AG04449 (cell line): ENCODE data around the gene DSE.

Experiments used
- CTCF ChIA-PET: fragments of 350-600 bp; formaldehyde crosslinking; extraction: SDS; loops from one replicate; lab custom pipeline; 2021; ENCODE audit warnings: antibody characterized with exemption; lab: Yijun Ruan, JAX
- POLR2A ChIA-PET: fragments of 400-600, 350-600 bp; formaldehyde crosslinking; extraction: SDS; loops from one replicate; lab custom pipeline; 2020; ENCODE audit warnings: antibody characterized with exemption, inconsistent platforms; lab: Yijun Ruan, JAX
- DNase-seq: peaks from one replicate; pipeline ENCODE4 v3.0.0-alpha.2; 2010; ENCODE audit warnings: low read depth, low spot score
- H3K4me3 ChIP-seq: 2 replicates; pipeline ENCODE4 v1.5.1; 2011; ENCODE audit warnings: low read depth, mild to moderate bottlenecking, control low read depth, low read length
- TF ChIP-seq, protein P1 (sequence below): IDR thresholded peaks from one replicate; pipeline ENCODE4 v1.5.1; 2011; ENCODE audit warnings: mild to moderate bottlenecking, moderate library complexity, low read length, control low read depth, inconsistent platforms; ENCODE audit not compliant: insufficient read depth; ENCODE audit errors: missing control alignments

The DSE gene

DNA sequence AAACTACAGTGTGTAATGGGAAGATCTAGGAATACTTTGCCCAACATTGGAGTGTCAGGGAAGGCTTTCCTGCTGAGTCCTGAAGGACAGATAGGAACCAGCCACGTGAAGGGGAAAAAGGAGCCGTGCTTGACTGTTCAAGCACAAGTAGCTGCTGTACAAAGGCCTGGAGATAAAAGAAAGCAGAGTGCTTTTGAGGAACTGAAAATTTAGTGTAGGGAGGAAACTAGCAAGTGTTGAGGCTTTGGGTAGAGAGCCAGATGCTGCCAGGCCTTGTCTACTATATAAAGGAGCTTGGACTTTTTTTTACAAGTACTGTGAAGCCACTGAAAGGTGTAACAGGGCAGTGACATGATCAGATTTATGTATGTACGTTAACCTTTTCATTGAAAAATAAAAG lies 39.0 kb downstream of the DSE start:
- DNase-seq: no peak
- no peak overlapping the region for H3K4me3 ChIP-seq
- TF ChIP-seq, protein P1, sequence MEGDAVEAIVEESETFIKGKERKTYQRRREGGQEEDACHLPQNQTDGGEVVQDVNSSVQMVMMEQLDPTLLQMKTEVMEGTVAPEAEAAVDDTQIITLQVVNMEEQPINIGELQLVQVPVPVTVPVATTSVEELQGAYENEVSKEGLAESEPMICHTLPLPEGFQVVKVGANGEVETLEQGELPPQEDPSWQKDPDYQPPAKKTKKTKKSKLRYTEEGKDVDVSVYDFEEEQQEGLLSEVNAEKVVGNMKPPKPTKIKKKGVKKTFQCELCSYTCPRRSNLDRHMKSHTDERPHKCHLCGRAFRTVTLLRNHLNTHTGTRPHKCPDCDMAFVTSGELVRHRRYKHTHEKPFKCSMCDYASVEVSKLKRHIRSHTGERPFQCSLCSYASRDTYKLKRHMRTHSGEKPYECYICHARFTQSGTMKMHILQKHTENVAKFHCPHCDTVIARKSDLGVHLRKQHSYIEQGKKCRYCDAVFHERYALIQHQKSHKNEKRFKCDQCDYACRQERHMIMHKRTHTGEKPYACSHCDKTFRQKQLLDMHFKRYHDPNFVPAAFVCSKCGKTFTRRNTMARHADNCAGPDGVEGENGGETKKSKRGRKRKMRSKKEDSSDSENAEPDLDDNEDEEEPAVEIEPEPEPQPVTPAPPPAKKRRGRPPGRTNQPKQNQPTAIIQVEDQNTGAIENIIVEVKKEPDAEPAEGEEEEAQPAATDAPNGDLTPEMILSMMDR: no peak
- ChIA-PET POLR2A (no interaction called here), CTCF (interaction anchor here (7.2 kb wide), 1 partner anchor 122 kb away, joined by 49 read pairs; no protein-coding TSS in a partner anchor)

DNA sequence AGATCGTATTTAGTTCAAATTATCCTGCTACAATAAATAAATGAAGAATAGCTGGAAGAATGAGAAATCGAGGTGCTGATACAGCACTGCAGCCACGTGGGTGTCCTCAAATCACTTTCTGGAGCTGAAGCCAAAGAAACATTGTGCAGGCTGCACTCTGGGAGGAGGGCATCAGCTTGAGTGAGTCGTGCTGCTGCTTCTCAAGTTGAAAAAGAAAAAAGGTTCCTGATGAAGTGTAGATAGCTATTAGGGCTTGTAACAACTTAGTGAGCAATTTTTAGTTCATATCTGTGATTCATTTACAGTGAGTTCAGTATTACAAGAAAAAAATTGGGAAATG lies 40.5 kb downstream of the DSE start:
- H3K4me3 ChIP-seq: no peak overlapping the region
- DNase-seq: no peak
- POLR2A ChIA-PET: interaction anchor here (0.6 kb wide), 1 partner anchor 156 kb away, joined by 3 read pairs; no protein-coding TSS in a partner anchor
- TF ChIP-seq, protein P1: no peak
- CTCF ChIA-PET: interaction anchor here (1.1 to 7.2 kb wide), 4 partner anchors 33 to 150 kb away, joined by 4 to 49 read pairs (median 5); no protein-coding TSS in a partner anchor

GRCh38 chr6:116412270-116412669 lies 41.5 kb downstream of the DSE start:
- TF ChIP-seq, protein P1: no peak
- no peak for DNase-seq
- ChIA-PET POLR2A (no interaction called here), CTCF (interaction anchor here (7.2 kb wide), 1 partner anchor 124 kb away, joined by 49 read pairs; no protein-coding TSS in a partner anchor)
- H3K4me3 ChIP-seq: no peak overlapping the region

GRCh38 chr6:116413357-116413756 lies 42.6 kb downstream of the DSE start:
- POLR2A ChIA-PET: no interaction called here

DNA sequence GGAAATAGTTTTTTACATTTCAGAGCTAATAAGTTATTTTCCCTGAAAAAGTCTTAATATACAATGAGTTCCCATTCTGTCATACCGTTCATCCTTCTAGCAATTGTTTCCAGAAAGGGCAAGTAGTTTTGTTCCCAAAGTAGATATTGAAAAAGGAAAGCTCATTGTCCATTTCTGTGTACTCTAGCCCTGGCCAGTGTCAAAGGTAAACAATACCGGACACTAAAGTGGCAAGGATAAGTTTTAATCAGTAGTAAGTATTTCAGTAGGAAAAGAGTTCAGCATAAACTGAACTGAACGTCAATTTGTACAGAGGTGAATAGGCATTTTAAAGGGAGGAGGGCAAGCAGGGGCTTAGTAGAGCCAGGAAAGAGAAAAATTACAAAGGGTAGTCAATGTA lies 46.9 kb downstream of the DSE start:
- H3K4me3 ChIP-seq: no peak overlapping the region
- CTCF ChIA-PET: interaction anchor here (0.8 to 2.1 kb wide), 5 partner anchors 16 to 148 kb away, joined by 3 to 9 read pairs (median 3); no protein-coding TSS in a partner anchor
- TF ChIP-seq, protein P1: no peak
- DNase-seq: no peak
- POLR2A ChIA-PET: no interaction called here

More at GRCh38 chr6:116413357-116413756, 42.6 kb downstream of the DSE start:
- DNase-seq: no peak
- no peak overlapping the region for H3K4me3 ChIP-seq
- TF ChIP-seq, protein P1: no peak
- CTCF ChIA-PET: interaction anchor here (0.8 to 7.2 kb wide), 4 partner anchors 10 to 125 kb away, joined by 3 to 49 read pairs (median 4); no protein-coding TSS in a partner anchor

DNA sequence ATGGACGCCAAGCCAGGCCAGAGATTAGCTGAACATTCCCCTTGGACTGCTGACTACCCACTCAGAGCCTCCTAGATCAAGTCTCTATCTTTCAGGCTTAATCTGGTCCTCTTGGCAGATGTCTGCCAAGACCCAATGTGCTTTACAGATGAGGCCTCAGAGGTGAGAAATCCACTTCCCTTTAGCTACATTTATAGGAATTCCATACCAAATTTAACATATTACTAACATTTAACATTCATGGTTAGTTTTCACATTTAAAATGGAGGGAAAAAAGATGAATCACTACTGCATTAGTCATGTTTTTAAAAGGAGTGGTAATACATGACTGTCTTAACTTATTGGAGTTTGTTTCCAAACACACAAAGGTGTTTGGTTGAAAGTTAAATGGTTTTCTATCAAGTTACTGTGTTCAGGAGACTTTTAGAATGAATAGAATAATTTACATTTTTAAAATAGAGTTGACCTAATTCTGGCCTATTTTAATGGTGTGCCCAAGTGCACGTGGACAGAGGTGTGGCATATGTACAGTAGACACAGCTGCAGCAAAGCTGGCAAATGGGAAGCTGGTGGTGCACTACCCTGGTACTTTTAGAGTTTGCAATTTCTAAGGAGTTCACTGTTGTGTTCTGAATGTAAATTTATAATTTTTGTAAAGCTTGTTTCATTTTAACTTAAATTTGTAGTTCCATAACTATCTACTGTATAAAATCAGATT lies 48.5 kb downstream of the DSE start:
- POLR2A ChIA-PET: no interaction called here
- no peak for DNase-seq
- TF ChIP-seq, protein P1: no peak
- H3K4me3 ChIP-seq: no peak overlapping the region
- CTCF ChIA-PET: interaction anchor here (0.6 to 6.3 kb wide), 5 partner anchors 89 to 150 kb away, joined by 3 to 26 read pairs (median 3); no protein-coding TSS in a partner anchor
